Astrocyte (in vitro differentiated cells and primary cell): Measurements from ENCODE around the gene TMEM62. TPM values are rescaled to one million over a fixed set of nuclear protein-coding genes. Genes with fewer than 3 reads are reported as not detected.

Source experiments
- DNase-seq: peaks from one replicate; pipeline ENCODE4 v3.0.0-alpha.2; 2010; ENCODE audit warnings: low read depth
- FAIRE-seq: peaks from 2 replicates; lab custom pipeline; 2011; peaks lifted over from hg19 to GRCh38; lab: Jason Lieb, UNC
- H2AFZ ChIP-seq: 2 replicates; pipeline ENCODE4 v1.6.0; 2012; ENCODE audit warnings: low read depth, low read length, inconsistent platforms
- H3K27ac ChIP-seq: 2 replicates; pipeline ENCODE4 v1.5.1; 2011; ENCODE audit warnings: low read depth, low read length, inconsistent platforms
- H3K27me3 ChIP-seq: 2 replicates; pipeline ENCODE4 v1.6.0; 2011; ENCODE audit warnings: low read length, inconsistent platforms; ENCODE audit not compliant: insufficient read depth
- H3K36me3 ChIP-seq: 2 replicates; pipeline ENCODE4 v1.5.1; 2011; ENCODE audit warnings: low read length, inconsistent platforms; ENCODE audit not compliant: insufficient read depth
- H3K4me1 ChIP-seq: 2 replicates; pipeline ENCODE4 v1.5.1; 2011; ENCODE audit warnings: low read length, inconsistent platforms; ENCODE audit not compliant: insufficient read depth
- H3K4me2 ChIP-seq: 2 replicates; pipeline ENCODE4 v1.6.0; 2012; ENCODE audit warnings: low read length, inconsistent platforms
- H3K4me3 ChIP-seq: 2 replicates; pipeline ENCODE4 v1.5.1; 2011; ENCODE audit warnings: low read depth, mild to moderate bottlenecking, low read length, inconsistent platforms; ENCODE audit not compliant: insufficient read depth
- H3K79me2 ChIP-seq: 2 replicates; pipeline ENCODE4 v1.6.0; 2012; ENCODE audit warnings: mild to moderate bottlenecking, low read length, inconsistent platforms; ENCODE audit not compliant: insufficient read depth
- H3K9ac ChIP-seq: 2 replicates; pipeline ENCODE4 v1.6.0; 2012; ENCODE audit warnings: mild to moderate bottlenecking, low read length, inconsistent platforms
- H3K9me3 ChIP-seq: 2 replicates; pipeline ENCODE4 v1.5.1; 2012; ENCODE audit warnings: low read depth, mild to moderate bottlenecking, low read length, inconsistent platforms; ENCODE audit not compliant: insufficient read depth
- H4K20me1 ChIP-seq: 2 replicates; pipeline ENCODE4 v1.6.0; 2012; ENCODE audit warnings: low read length, inconsistent platforms; ENCODE audit not compliant: insufficient read depth
- H3K27ac Mint-ChIP-seq: one replicate; pipeline ENCODE4 v1.8.0; 2021; ENCODE audit warnings: mild to moderate bottlenecking, mixed read lengths; ENCODE audit not compliant: unreplicated experiment
- H3K27me3 Mint-ChIP-seq: one replicate; pipeline ENCODE4 v1.8.0; 2021; ENCODE audit warnings: low read depth, mixed read lengths; ENCODE audit not compliant: unreplicated experiment
- H3K36me3 Mint-ChIP-seq: one replicate; pipeline ENCODE4 v1.8.0; 2021; ENCODE audit warnings: low read depth, mixed read lengths; ENCODE audit not compliant: unreplicated experiment
- H3K4me1 Mint-ChIP-seq: one replicate; pipeline ENCODE4 v1.8.0; 2021; ENCODE audit warnings: low read depth, mixed read lengths; ENCODE audit not compliant: unreplicated experiment
- H3K4me3 Mint-ChIP-seq: one replicate; pipeline ENCODE4 v1.8.0; 2021; ENCODE audit warnings: mild to moderate bottlenecking, moderate library complexity, mixed read lengths; ENCODE audit not compliant: unreplicated experiment
- H3K9me3 Mint-ChIP-seq: one replicate; pipeline ENCODE4 v1.8.0; 2021; ENCODE audit warnings: mild to moderate bottlenecking, mixed read lengths; ENCODE audit not compliant: unreplicated experiment
- EZH2 ChIP-seq: IDR thresholded peaks from 2 replicates; pipeline ENCODE4 v1.6.1; 2012; ENCODE audit warnings: mild to moderate bottlenecking, low read length, inconsistent platforms; ENCODE audit not compliant: insufficient read depth
- total RNA-seq: library from RNA; stranded (reverse); gene quantifications from 2 replicates; pipeline ENCODE4 v1.2.1, GENCODE V29; 2021
- TF ChIP-seq, protein P1 (sequence below): IDR thresholded peaks from 2 replicates; pipeline ENCODE4 v1.5.1; 2011; ENCODE audit warnings: low read depth, mild to moderate bottlenecking, inconsistent platforms, low read length, moderate library complexity; ENCODE audit not compliant: insufficient read depth

Gene TMEM62
- total RNA-seq, 1 donor from 2014 or later: 15.2 TPM

DNA sequence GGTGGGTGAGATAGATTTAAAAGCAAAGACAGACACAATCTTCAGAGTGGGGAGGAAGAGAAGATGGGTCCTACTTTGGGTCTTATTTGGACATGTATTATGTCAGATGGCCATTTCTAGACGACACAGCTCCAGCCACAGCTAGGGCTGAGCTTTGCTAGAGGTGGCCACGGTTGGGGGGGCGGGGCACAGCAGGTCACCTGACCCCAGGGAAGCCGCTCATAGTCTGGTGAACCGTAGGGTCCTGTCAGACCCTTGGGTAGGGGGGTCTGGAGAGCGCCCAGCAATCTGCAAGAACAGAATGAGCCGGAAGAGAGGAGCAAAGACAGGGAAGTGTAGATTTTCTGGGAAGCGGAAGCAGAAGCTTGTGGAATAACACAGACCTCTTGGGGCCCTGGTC, 80.8 kb downstream of the TMEM62 start:
- peaks cover 24% of the 10 kb centered on the region for H3K27me3 ChIP-seq
- Mint-ChIP-seq H3K4me3 (no peak overlapping the region), H3K9me3 (peaks cover 2% of the 10 kb centered on the region), H3K4me1 (no peaks in the 10 kb centered on the region), H3K27me3 (peaks cover 49% of the 10 kb centered on the region), H3K27ac (no peak overlapping the region), H3K36me3 (no peaks in the 10 kb centered on the region)
- no peaks in the 10 kb centered on the region for H4K20me1 ChIP-seq
- no peak for TF ChIP-seq EZH2
- TF ChIP-seq, protein P1, sequence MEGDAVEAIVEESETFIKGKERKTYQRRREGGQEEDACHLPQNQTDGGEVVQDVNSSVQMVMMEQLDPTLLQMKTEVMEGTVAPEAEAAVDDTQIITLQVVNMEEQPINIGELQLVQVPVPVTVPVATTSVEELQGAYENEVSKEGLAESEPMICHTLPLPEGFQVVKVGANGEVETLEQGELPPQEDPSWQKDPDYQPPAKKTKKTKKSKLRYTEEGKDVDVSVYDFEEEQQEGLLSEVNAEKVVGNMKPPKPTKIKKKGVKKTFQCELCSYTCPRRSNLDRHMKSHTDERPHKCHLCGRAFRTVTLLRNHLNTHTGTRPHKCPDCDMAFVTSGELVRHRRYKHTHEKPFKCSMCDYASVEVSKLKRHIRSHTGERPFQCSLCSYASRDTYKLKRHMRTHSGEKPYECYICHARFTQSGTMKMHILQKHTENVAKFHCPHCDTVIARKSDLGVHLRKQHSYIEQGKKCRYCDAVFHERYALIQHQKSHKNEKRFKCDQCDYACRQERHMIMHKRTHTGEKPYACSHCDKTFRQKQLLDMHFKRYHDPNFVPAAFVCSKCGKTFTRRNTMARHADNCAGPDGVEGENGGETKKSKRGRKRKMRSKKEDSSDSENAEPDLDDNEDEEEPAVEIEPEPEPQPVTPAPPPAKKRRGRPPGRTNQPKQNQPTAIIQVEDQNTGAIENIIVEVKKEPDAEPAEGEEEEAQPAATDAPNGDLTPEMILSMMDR: no peak
- no peak overlapping the region for H3K4me3 ChIP-seq
- H3K9ac ChIP-seq: no peak overlapping the region
- FAIRE-seq (no peak), DNase-seq (no peak)
- no peaks in the 10 kb centered on the region for H3K79me2 ChIP-seq
- no peak overlapping the region for H3K4me2 ChIP-seq
- H3K4me1 ChIP-seq: no peaks in the 10 kb centered on the region
- no peak overlapping the region for H3K27ac ChIP-seq
- no peaks in the 10 kb centered on the region for H3K36me3 ChIP-seq
- no peaks in the 10 kb centered on the region for H3K9me3 ChIP-seq
- no peak overlapping the region for H2AFZ ChIP-seq

DNA sequence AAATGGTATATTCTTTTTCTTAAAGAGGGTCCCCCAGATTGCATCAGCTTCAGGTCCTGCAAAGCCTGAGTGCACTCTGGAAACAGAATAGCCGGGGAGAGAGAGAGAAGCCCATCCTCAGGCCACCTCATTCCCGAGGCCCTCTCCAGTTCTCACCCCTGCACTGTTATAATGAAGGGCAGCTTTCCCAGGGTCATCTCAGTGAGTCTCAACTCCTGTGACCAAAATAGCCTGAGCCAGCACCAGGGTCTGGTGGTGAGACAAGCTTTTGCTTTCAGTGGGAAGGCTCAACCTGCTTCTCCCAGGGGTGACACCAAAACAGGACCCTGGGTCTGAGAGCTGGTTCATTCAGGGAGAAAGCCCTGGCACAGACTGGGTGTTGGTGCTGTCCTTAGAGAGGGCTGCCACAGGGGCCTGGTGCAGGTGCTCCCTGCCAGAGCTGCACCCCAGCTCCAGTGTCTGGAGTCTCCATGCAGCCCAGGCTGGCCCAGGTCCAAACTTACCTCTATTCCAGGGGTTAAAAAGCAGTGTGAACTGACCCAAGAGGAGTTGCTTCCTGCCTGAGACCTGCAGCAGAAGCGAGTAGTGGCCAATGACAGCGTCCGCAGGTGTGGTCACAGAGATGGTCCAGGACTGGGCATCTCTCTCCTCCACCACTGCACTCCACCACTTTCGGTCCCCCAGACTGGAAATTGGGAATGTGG, 81.4 kb downstream of the TMEM62 start:
- TF ChIP-seq EZH2: no peak
- TF ChIP-seq, protein P1: no peak
- Mint-ChIP-seq H3K36me3 (no peaks in the 10 kb centered on the region), H3K4me3 (no peak overlapping the region), H3K9me3 (peaks cover 2% of the 10 kb centered on the region), H3K4me1 (no peaks in the 10 kb centered on the region), H3K27me3 (peaks cover 44% of the 10 kb centered on the region), H3K27ac (no peak overlapping the region)
- no peaks in the 10 kb centered on the region for H3K4me1 ChIP-seq
- H3K27ac ChIP-seq: no peak overlapping the region
- no peaks in the 10 kb centered on the region for H3K36me3 ChIP-seq
- no peaks in the 10 kb centered on the region for H4K20me1 ChIP-seq
- H3K4me3 ChIP-seq: no peak overlapping the region
- DNase-seq (no peak), FAIRE-seq (no peak)
- H2AFZ ChIP-seq: no peak overlapping the region
- H3K4me2 ChIP-seq: no peak overlapping the region
- H3K9ac ChIP-seq: no peak overlapping the region
- H3K79me2 ChIP-seq: no peaks in the 10 kb centered on the region
- no peaks in the 10 kb centered on the region for H3K9me3 ChIP-seq
- peaks cover 20% of the 10 kb centered on the region for H3K27me3 ChIP-seq

DNA sequence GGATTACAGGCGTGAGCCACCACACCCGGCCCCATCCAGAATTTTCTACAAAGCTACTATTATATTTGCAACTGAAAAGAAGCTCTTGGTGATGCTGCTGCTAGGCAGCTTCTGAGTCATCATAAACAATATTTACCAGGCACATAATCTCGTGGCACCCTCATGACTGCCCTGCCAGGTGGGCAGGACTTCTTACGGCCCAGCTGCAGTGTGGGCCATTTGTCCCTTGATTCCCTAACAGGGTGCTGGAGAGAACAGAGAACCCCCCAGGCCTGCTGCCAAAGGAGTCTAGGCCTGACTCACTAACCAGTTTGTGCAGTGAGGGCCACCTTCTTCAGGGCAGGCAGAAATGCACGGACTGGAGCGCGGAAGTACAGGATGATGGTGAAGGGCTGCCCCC, 82.6 kb downstream of the TMEM62 start:
- Histone ChIP-seq H3K4me1 (no peaks in the 10 kb centered on the region), H2AFZ (no peak overlapping the region), H3K9ac (no peak overlapping the region), H3K27ac (no peak overlapping the region), H3K4me3 (no peak overlapping the region), H3K36me3 (no peaks in the 10 kb centered on the region), H3K27me3 (peaks cover 17% of the 10 kb centered on the region), H3K79me2 (no peaks in the 10 kb centered on the region), H3K4me2 (no peak overlapping the region), H4K20me1 (no peaks in the 10 kb centered on the region), H3K9me3 (no peaks in the 10 kb centered on the region)
- Mint-ChIP-seq H3K36me3 (no peaks in the 10 kb centered on the region), H3K9me3 (peaks cover 2% of the 10 kb centered on the region), H3K4me3 (no peak overlapping the region), H3K4me1 (no peaks in the 10 kb centered on the region), H3K27ac (peak overlapping the region; percentile 1), H3K27me3 (peaks cover 39% of the 10 kb centered on the region)
- DNase-seq (no peak), FAIRE-seq (no peak)
- TF ChIP-seq, protein P1: no peak
- no peak for TF ChIP-seq EZH2
